CD4-positive, alpha-beta T cell treated with Interleukin-6 for 4 hours (primary cell): ENCODE results near the gene DCTN2.
"Not testable (repeated sequence)": the region's sequence is repeated elsewhere in the genome, so short reads cannot be mapped to it uniquely, and the experiment has no call there.

Experiments used
- DNase-seq: peaks from one replicate; pipeline ENCODE4 v3.0.0-alpha.2; 2020; ENCODE audit warnings: mixed read lengths

Gene DCTN2

GRCh38 chr12:57546438-57547287, at the start of gene DCTN2:
Gene DCTN2 (minus strand): TSS chr12:57547192. CDS start chr12:57547063, 129 bp downstream.
- DNase-seq, result peak; percentile 94

GRCh38 chr12:57593187-57593586, 46.2 kb upstream of the DCTN2 start:
- no peak for DNase-seq

GRCh38 chr12:57592551-57593165, 45.7 kb upstream of the DCTN2 start:
- no peak for DNase-seq

DNA sequence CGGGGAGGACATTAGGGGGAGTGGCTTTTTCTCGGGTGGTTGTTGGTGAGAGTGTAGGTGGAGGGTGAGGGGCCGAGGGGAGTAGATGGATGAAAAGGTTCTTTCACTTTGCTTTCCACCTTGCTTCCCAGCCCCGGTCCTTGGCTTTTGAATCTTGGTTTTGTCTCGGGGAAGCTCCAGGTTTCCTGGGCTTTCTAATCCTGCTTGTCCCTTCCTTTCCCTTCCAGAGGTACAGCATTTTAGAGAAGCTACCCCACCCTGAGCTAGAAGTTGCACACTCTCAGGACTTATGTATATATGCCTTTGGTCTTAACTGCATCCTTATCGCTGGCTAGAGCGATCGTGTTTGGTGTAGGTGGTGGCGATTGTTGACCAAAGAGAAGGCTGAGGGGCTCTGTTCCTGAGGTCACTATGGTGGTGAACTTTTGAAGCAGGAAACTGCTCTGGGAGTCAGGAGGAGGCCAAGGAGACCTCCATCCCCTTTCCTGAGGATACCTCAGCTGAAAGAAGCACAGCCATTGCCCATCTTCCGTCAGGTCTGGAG, 44.9 kb upstream of the DCTN2 start:
- DNase-seq, result no peak

DNA sequence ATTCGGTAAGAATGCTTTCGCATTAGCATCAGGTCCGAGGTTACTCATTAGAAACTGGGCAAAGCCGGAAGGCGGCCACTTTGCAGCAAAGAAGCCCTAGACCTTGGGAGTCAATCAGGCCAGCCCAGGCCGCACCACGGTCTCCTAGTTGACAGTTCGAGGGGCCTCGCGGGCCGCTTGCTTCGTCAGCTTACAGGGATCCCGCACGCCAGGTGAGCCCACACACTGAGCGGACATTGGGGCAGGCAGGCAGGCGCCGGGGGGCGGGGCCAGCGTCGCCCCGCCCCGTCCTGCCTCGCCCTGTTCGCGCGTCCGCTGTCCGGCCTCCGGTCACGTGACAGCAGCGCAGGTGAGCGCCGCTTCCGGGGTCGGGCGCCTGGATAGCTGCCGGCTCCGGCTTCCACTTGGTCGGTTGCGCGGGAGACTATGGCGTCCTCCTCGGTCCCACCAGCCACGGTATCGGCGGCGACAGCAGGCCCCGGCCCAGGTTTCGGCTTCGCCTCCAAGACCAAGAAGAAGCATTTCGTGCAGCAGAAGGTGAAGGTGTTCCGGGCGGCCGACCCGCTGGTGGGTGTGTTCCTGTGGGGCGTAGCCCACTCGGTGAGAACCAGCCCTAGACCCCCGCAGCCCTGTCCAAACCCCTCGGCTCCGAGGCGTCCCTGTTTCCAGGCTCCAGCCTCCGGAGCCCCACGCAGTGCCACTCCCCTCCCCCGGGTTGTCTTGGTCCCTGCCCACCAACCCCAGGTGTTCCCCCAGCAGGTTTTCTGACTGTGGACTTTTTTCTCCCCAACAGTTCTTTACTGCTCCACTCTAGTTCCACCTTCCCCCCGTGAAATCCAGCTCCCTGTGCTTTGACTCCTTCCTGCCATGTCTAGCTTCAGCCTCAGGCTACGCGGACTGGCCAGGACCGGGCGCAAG, 44.1 kb upstream of the DCTN2 start, which contains the start of gene PIP4K2C:
TSS of gene PIP4K2C (plus strand) at position 329 of the 918 bp plus-strand sequence. CDS start at position 427, 98 bp downstream.
- DNase-seq, result peak; percentile 85

- no peak for DNase-seq
Observed at GRCh38 chr12:57590479-57590863, 43.5 kb upstream of the DCTN2 start.

DNA sequence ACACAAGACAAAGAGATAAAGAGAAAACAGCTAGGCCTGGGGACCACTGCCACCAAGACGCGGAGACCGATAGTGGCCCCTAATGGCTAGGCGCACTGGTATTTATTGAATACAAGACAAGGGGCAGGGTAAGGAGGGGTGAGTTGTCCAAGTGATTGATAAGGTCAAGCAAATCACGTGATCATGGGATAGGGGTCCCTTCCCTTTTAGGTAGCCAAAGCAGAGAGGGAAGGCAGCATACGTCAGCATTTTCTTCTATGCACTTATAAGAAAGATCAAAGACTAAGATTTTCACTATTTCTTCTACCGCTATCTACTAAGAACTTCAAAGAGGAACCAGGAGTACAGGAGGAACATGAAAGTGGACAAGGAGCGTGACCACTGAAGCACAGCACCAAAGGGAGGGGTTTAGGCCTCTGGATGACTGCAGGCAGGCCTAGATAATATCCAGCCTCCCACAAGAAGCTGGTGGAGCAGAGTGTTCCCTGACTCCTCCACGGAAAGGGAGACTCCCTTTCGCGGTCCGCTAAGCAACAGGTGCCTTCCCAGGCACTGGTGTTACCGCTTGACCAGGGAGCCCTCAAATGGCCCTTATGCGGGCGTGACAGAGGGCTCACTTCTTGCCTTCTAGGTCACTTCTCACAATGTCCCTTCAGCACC, 42.1 kb upstream of the DCTN2 start:
- not testable (repeated sequence) for DNase-seq

GRCh38 chr12:57586832-57587429, 39.9 kb upstream of the DCTN2 start:
- DNase-seq, result no peak

- DNase-seq, result no peak
Observed at GRCh38 chr12:57586128-57586527, 39.1 kb upstream of the DCTN2 start.

DNA sequence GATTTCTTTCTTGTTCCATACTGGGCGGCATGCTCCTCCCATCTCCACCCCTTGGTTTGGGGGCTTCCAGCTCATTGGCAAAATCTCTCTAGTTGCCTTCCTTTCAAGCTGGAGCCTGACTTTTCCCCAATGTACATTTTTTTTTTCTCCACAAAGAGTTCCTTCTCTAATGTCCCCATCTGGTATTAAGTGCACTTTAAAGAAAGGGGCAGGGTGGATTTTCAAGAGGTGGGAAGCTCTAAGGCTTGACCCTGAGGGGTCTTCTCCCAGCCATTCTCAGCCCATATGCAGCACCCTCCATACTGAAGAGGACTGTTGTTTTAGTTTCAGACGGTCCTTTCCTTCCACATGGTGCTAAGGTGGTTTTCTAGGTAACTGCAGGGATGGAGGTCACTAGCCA, 38.2 kb upstream of the DCTN2 start:
- DNase-seq, result no peak

DNA sequence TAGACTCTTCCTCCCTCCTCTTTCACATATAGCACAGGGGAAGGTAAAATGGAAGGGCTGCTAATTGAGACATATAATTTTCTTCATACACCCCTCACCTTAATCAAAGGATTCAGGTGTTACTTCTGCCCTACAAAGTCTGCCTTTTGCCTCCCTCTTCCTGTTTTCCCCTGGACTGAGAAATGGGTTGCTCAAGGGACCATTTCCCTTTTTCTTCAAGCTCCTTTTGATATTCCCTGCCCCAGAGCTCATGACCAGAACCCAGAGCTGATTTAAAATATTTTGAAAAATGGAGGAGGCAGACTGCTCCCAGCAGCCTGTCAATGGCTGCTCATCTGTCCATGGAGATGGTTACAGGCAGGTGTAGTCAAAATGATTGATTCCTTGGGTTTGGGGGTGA, 37.7 kb upstream of the DCTN2 start:
- DNase-seq, result no peak

DNA sequence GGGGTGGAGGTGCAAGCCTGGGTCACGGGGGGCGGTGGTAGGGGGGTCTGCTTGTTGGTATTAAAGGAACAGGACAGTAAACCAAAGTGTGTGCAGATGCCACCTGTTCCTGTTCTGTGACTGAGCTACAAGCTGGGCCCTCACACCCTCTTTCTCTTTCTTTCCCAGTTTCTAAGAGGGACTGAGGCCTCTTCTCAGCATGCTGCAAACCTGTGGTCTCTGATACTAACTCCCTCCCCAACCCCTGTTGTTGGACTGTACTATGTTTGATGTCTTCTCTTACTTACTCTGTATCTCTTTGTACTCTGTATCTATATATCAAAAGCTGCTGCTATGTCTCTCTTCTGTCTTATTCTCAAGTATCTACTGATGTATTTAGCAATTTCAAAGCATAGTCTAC, 37.1 kb upstream of the DCTN2 start:
- no peak for DNase-seq

- peak; percentile 71 for DNase-seq
Observed at GRCh38 chr12:57583008-57583831, 36.2 kb upstream of the DCTN2 start.

DNA sequence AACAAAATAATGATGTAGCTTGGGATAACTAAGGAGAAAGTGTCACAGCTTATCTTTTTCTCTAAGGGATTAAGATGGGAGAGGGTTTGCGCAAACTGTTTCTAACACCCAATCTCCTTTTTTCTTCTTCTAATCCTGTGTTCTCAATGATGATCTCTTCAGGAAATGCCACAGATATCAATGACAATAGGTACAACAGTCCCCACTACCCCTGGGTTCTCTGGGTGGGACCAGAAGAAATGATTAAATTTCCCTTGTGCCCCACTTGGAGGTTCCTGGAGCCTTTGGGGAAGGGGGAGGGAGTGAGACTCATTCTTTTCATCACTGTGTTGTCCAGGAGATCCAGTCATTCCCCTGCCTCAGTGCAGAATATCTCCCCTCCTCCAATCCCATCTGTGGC, 35.4 kb upstream of the DCTN2 start:
- no peak for DNase-seq

- no peak for DNase-seq
Observed at GRCh38 chr12:57581802-57582201, 34.8 kb upstream of the DCTN2 start.

- no peak for DNase-seq
Observed at GRCh38 chr12:57580466-57580795, 33.4 kb upstream of the DCTN2 start.

DNA sequence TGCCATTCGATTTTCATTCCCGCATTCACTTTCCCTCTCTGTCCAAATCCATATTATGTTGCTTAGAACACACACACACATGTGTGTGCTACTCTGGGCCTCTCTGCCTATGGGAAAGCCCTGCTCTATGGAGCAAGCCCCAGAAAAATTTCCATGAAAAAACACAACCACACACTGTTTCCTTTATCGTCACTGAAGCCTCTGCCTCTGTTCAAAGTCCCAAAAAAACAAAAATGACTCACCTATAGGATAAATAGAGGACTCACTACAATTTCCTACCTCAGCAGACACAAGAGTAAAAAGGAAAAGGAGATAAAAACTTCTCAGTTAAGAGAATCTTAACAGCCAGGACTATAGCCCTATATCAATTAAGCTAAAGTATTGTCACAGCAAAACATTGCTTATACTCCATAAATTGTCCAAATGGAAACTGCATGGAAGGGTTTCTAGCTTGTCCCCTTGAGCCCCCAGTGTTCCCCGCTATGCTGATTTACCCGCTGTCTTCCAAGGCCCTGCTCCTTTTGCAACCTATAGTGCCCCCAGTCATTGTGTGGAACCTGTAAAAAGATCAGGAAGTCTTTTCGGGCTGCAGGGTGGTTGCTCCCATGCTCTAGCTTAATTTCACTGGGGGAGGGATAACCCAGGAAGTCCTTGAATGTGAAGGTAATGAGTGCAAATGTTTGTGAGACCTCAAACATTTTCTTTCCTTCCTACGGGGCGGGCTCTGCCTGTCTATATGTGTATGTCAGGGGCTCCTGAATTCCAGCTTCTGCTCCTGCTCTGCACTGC, 32.9 kb upstream of the DCTN2 start:
- no peak for DNase-seq

DNA sequence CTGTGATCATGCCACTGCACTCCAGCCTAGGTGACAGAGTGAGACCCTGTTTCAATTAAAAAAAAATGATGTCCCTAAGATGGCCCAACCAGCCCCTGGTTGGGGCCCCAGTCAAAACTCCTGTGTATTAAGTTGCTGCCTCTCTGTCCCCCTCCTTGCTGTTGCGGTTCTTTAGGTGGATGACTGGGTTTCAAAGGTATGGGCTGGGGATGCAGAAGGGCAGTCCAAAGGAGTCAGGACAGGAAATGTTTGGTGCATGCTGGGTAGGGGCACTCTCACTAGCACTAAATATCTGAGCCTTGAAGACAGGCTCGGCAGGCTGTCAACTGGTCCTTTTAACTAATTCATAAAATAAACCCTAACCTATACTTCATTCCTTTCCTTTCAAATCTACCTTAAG, 32.0 kb upstream of the DCTN2 start:
- DNase-seq, result no peak

DNA sequence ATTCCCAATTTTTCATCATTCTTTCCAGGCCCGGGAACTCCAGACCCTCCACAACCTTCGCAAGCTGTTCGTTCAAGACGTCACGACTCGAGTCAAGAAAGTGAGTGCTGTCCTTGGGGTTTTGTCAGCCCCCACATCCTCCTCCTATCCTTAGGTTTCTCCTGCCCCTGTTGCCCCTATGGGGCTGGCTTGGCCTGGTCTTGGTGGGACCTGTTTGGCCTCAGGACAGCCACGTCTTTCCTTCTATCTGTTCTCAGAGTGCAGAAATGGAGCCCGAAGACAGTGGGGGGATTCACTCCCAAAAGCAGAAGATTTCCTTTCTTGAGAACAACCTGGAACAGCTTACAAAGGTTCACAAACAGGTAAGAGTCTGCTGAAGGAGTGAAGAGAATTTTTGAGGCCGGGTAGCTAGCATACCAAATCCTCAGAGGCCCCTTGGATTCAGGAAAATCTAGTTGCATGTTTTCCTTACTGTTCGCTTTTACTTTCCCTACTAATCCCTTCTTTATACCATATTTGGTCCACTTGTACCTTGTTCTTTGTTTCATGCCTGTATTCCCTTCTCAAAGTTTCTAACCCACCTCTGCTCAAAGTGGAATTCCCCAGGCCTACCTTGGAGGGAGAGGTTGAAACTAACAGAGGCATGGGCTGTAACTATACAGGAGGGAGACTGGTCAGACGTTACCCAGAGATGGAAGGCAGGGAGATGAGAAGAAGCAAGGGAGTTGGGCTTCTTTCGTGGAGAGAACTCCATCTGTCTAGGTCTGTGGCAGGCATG, 31.2 kb upstream of the DCTN2 start:
- no peak for DNase-seq
